ENCODE measurements around the gene MAD1L1. TPM values are rescaled to one million over a fixed set of nuclear protein-coding genes. Genes with fewer than 3 reads are reported as not detected.

MAD1L1 gene
- total RNA-seq, 2 donors from 2014 or later = 18.9 to 24.9 TPM

GRCh38 chr7:2120251-2120660 lies 112.5 kb downstream of the MAD1L1 start:
- ATAC-seq (peak; percentile 21 to 29), DNase-seq (peak; percentile 50)
- intact Hi-C loops (cut with DNase I) = no loop called here

GRCh38 chr7:2118630-2119190 lies 114.0 kb downstream of the MAD1L1 start:
- ATAC-seq (no peak), DNase-seq (no peak)
- intact Hi-C loops (cut with DNase I) = loop anchor here in 1 of 2 donors (5.0 kb wide), 1 partner anchor 39 kb away; no protein-coding TSS in a partner anchor

DNA sequence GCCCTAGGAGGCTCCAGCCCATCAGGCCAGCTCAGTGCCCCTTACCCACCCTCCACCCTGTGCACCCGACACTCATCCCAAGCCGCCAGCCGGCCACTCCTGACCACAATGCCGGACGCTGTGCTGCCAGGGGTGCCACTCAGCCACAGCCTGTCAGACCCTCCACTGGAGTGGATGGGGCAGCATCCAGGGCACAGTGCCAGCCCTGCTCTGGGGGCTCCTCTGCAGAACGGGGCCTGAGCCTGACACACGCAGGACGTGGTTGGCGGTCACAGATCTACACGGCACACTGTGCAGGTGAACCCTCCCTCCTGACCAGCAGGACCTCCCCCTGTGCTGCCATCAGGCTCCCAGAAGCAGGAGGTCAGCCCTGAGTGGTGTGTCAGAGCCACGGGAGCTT lies 114.7 kb downstream of the MAD1L1 start:
- no peak for ATAC-seq
- intact Hi-C loops (cut with DNase I) = loop anchor here in 1 of 2 donors (5.0 kb wide), 1 partner anchor 39 kb away; no protein-coding TSS in a partner anchor
- DNase-seq = no peak

- no peak for DNase-seq
- intact Hi-C loops (cut with DNase I) = loop anchor here in 1 of 2 donors (5.0 kb wide), 1 partner anchor 40 kb away; no protein-coding TSS in a partner anchor
- no peak for ATAC-seq
Observed at GRCh38 chr7:2117646-2118045, 115.1 kb downstream of the MAD1L1 start.

- intact Hi-C loops (cut with DNase I) = loop anchor here in 1 of 2 donors (5.0 kb wide), 1 partner anchor 40 kb away; no protein-coding TSS in a partner anchor
- DNase-seq (peak; percentile 76), ATAC-seq (peak; percentile 68 to 80)
Observed at GRCh38 chr7:2116989-2117591, 115.7 kb downstream of the MAD1L1 start.

- intact Hi-C loops (cut with DNase I) = loop anchor here in 1 of 2 donors (5.0 kb wide), 1 partner anchor 41 kb away; no protein-coding TSS in a partner anchor
- DNase-seq (no peak), ATAC-seq (no peak)
Observed at GRCh38 chr7:2116448-2116810, 116.3 kb downstream of the MAD1L1 start.

DNA sequence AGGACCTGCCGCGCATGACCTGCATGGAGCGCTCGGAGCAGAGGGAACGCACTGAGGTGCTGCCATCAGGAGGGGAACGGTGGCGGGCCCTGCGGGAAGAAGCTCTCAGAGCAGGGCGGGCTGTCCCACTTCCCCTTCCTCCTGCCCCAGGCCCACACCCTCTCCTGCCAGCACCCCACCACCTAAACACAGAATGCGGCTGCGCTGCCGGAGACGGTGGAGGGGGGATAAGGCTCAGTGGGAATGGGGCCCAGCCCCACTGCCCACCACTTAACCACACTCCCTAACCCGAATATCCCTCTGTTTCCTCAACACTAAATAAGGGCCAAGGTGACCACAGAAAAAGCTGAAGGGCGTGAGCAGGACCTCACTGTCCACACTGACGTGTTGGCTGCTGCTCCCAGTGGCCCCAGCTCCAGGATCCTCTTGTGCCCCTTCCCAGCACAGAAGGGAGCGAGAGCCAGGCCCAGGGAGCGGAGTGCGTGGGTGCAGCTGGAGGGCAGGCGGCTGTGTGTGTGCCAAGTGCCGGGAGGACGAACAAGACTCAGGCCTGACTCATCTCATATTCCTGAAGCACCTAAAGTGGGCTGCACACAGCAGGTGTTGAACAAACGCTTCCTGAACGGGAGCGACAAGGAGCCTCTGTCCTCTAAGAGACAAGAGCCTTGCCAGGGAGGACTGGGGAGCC lies 116.8 kb downstream of the MAD1L1 start:
- intact Hi-C loops (cut with DNase I) = loop anchor here in 1 of 2 donors (5.0 kb wide), 1 partner anchor 41 kb away; no protein-coding TSS in a partner anchor
- DNase-seq (peak; percentile 69), ATAC-seq (peak; percentile 47 to 88)

- ATAC-seq (no peak), DNase-seq (no peak)
- intact Hi-C loops (cut with DNase I) = loop anchor here in 1 of 2 donors (5.0 kb wide), 1 partner anchor 42 kb away; no protein-coding TSS in a partner anchor
Observed at GRCh38 chr7:2114926-2115759, 117.6 kb downstream of the MAD1L1 start.

- ATAC-seq (no peak), DNase-seq (no peak)
- intact Hi-C loops (cut with DNase I) = no loop called here
Observed at GRCh38 chr7:2114052-2114451, 118.7 kb downstream of the MAD1L1 start.

DNA sequence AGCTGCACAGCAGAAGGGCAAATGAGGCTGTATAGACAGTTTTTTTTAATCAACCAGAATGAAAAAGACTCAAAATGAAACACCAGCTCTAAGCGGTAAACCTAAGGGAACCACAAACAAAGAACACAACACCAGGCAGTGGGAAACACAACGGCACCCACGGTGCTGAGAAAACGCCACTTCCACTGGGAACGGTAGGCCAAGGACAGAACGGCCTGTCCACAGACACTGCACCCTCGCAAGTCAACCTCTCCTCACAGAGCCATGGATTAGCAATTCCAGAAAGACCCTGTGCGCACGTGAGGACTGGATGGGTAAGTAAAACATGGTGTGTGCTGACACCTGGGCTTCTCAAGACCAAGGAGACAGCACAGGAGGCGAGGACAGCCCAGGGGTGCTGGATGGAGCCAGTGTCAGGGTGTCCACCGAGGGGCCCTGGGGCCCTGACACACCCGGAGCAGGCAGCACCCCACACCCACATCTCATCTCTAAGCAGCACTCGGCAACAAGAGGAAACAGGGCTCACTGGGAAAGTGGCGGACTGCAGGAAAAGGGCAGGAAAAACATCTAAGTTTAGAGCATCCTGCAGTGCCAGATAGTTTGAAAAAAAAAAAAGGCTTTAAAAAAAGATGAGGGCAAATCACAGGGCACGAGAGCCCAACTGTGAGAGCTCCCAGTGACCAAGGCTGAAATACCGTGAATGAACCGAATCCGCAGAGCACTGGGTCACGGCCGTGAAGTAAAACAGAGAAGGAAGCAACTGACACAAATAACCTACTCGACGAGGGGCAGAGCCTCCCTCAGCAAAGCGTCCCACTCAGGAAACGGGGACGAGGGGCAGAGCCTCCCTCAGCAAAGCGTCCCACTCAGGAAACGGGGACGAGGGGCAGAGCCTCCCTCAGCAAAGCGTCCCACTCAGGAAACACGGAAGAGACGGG lies 120.2 kb downstream of the MAD1L1 start:
- ATAC-seq = no peak
- intact Hi-C loops (cut with DNase I) = no loop called here
- no peak for DNase-seq

GRCh38 chr7:2111568-2111967 lies 121.2 kb downstream of the MAD1L1 start:
- intact Hi-C loops (cut with DNase I) = no loop called here
- ATAC-seq (no peak), DNase-seq (no peak)

GRCh38 chr7:2110610-2111396 lies 121.9 kb downstream of the MAD1L1 start:
- DNase-seq = no peak
- no peak for ATAC-seq
- intact Hi-C loops (cut with DNase I) = no loop called here

- peak in 1 of 2 donors; percentile 70 for ATAC-seq
- DNase-seq = no peak
- intact Hi-C loops (cut with DNase I) = loop anchor here in 1 of 2 donors (10.0 kb wide), 1 partner anchor 445 kb away; no protein-coding TSS in a partner anchor
Observed at GRCh38 chr7:2109936-2110609, 122.7 kb downstream of the MAD1L1 start.

DNA sequence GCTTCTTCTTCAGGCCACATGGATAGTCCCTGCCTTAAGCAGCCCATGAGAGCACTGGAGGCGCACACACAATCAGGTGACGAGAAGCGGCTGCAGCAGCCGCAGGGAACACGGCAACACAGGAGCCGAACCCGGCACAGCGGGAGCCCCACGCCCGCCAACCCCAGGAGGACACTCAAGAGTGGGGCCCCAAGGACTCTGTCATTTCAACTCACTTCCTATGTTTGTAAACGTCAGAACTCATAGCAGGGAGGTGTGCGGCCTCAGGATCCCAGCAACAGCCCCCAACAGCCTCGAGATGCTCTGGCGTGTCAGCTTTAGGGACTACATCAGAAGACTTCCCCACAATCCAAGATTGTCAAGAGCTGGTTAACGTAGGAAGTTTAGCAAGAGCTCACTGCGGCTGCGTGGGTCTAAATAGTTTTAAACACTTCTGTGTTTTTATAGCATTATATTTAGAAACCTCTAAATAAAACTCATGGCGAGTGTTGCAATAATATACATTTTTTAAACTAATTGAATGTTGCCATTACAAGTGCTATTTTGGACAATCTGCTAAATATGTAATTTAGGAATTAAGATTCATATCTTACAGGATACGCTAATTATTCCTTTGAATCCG lies 123.4 kb downstream of the MAD1L1 start:
- intact Hi-C loops (cut with DNase I) = loop anchor here in 1 of 2 donors (10.0 kb wide), 1 partner anchor 445 kb away; no protein-coding TSS in a partner anchor
- ATAC-seq = no peak
- DNase-seq = no peak

- intact Hi-C loops (cut with DNase I) = loop anchor here in 1 of 2 donors (10.0 kb wide), 1 partner anchor 444 kb away; no protein-coding TSS in a partner anchor
- ATAC-seq = no peak
- DNase-seq = no peak
Observed at GRCh38 chr7:2108501-2109250, 124.1 kb downstream of the MAD1L1 start.
